HCT116 (cell line): Measurements from ENCODE around the gene GABRR3.

Experiments
- CBX3 ChIP-seq: IDR thresholded peaks from 2 replicates; pipeline ENCODE4 v1.6.1; 2012; ENCODE audit warnings: low read depth
- CEBPB ChIP-seq: IDR thresholded peaks from 2 replicates; pipeline ENCODE4 v1.6.1; 2012; ENCODE audit warnings: low read depth
- ELF1 ChIP-seq: IDR thresholded peaks from 2 replicates; pipeline ENCODE4 v1.6.1; 2012; ENCODE audit warnings: low read depth, borderline replicate concordance
- EZH2 ChIP-seq: fragments of 200-600 bp; sonication (generic); IDR thresholded peaks from 2 replicates; pipeline ENCODE4 v1.6.1; 2017; ENCODE audit warnings: antibody characterized with exemption, mixed run types
- POLR2A ChIP-seq: IDR thresholded peaks from 2 replicates; pipeline ENCODE4 v1.7.0; 2011; ENCODE audit warnings: borderline replicate concordance; ENCODE audit not compliant: insufficient read depth, insufficient read length; ENCODE audit errors: extremely low read depth
- POLR2AphosphoS5 ChIP-seq: IDR thresholded peaks from 2 replicates; pipeline ENCODE4 v1.6.1; 2011; ENCODE audit warnings: mild to moderate bottlenecking, low read depth, low read length, moderate library complexity
- RAD21 ChIP-seq: IDR thresholded peaks from 2 replicates; pipeline ENCODE4 v1.6.1; 2012; ENCODE audit warnings: low read depth, mild to moderate bottlenecking
- SIN3A ChIP-seq: IDR thresholded peaks from 2 replicates; pipeline ENCODE4 v1.6.1; 2012; ENCODE audit warnings: low read depth
- SP1 ChIP-seq: IDR thresholded peaks from 2 replicates; pipeline ENCODE4 v1.6.1; 2012; ENCODE audit warnings: low read depth
- YY1 ChIP-seq: IDR thresholded peaks from 2 replicates; pipeline ENCODE4 v1.6.1; 2011; ENCODE audit warnings: low read length, low read depth, moderate library complexity, mild to moderate bottlenecking; ENCODE audit not compliant: insufficient replicate concordance; ENCODE audit errors: extremely low read depth
- ZNF274 ChIP-seq: fragments of 200-500 bp; sonication (Bioruptor generic); IDR thresholded peaks from 2 replicates; pipeline ENCODE4 v1.6.1; 2014; ENCODE audit warnings: mild to moderate bottlenecking, low read depth, low read length, inconsistent platforms
- TF ChIP-seq, protein P1 (sequence below), 3 experiments: fragments of 200-600 bp in 1 of 3; sonication (generic) in 1 of 3; IDR thresholded peaks in 2 of 3; conservative IDR thresholded peaks in 1 of 3; 2 replicates each; pipeline ENCODE4 v1.5.1; 2012 to 2017; ENCODE audit warnings: low read depth in 2 of 3, low read length in 2 of 3, antibody characterized with exemption in 1 of 3, borderline replicate concordance in 1 of 3, control low read depth in 1 of 3, mild to moderate bottlenecking in 1 of 3, mixed read lengths in 1 of 3, mixed run types in 1 of 3, moderate library complexity in 1 of 3; ENCODE audit not compliant: insufficient read depth in 1 of 3
- TF ChIP-seq, protein P2 (sequence below): IDR thresholded peaks from 2 replicates; pipeline ENCODE4 v1.6.1; 2012; ENCODE audit warnings: low read depth
- TF ChIP-seq, protein P3 (sequence below): IDR thresholded peaks from 2 replicates; pipeline ENCODE4 v1.6.1; 2012

DNA sequence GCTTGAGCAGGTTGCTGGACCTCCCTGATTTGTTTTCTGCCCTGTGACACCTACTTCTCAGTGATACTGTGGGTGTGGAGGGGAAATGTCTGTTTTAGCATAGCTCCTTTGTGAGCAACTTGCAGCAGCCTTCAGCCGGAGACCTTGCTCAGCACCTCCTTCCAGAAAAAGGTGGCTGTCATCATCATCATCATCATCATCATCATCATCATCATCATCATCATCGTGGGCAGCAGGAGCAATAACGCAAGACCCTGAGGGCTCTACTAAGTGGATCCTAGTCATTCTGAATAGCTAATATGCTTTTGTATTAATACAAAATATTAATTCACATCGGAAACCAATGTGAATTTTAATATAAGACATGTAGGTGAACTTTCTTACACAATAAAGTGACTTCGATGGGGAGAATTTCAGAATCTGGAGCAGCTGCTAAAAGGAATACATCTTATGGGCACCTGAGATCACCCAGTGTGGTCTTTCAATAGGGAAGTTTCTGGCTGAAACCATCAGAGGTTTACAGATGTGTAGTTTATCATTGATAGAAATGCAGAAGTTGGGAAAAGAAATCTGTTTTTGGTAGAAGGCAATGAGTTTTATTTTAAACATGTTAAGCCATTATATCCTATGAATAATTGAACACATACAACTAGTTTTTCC lies 8.6 kb downstream of the GABRR3 start:
- no peak for TF ChIP-seq YY1
- TF ChIP-seq, protein P1, sequence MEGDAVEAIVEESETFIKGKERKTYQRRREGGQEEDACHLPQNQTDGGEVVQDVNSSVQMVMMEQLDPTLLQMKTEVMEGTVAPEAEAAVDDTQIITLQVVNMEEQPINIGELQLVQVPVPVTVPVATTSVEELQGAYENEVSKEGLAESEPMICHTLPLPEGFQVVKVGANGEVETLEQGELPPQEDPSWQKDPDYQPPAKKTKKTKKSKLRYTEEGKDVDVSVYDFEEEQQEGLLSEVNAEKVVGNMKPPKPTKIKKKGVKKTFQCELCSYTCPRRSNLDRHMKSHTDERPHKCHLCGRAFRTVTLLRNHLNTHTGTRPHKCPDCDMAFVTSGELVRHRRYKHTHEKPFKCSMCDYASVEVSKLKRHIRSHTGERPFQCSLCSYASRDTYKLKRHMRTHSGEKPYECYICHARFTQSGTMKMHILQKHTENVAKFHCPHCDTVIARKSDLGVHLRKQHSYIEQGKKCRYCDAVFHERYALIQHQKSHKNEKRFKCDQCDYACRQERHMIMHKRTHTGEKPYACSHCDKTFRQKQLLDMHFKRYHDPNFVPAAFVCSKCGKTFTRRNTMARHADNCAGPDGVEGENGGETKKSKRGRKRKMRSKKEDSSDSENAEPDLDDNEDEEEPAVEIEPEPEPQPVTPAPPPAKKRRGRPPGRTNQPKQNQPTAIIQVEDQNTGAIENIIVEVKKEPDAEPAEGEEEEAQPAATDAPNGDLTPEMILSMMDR (IDR thresholded peaks at IDR 0.05 in 2 of 3, conservative IDR thresholded peaks at IDR 0.05 in 1 of 3; ENCODE audit: borderline replicate concordance in 1 of 3, insufficient read depth in 1 of 3, low read depth in 2 of 3, low read length in 2 of 3) = no peak
- TF ChIP-seq, protein P2, sequence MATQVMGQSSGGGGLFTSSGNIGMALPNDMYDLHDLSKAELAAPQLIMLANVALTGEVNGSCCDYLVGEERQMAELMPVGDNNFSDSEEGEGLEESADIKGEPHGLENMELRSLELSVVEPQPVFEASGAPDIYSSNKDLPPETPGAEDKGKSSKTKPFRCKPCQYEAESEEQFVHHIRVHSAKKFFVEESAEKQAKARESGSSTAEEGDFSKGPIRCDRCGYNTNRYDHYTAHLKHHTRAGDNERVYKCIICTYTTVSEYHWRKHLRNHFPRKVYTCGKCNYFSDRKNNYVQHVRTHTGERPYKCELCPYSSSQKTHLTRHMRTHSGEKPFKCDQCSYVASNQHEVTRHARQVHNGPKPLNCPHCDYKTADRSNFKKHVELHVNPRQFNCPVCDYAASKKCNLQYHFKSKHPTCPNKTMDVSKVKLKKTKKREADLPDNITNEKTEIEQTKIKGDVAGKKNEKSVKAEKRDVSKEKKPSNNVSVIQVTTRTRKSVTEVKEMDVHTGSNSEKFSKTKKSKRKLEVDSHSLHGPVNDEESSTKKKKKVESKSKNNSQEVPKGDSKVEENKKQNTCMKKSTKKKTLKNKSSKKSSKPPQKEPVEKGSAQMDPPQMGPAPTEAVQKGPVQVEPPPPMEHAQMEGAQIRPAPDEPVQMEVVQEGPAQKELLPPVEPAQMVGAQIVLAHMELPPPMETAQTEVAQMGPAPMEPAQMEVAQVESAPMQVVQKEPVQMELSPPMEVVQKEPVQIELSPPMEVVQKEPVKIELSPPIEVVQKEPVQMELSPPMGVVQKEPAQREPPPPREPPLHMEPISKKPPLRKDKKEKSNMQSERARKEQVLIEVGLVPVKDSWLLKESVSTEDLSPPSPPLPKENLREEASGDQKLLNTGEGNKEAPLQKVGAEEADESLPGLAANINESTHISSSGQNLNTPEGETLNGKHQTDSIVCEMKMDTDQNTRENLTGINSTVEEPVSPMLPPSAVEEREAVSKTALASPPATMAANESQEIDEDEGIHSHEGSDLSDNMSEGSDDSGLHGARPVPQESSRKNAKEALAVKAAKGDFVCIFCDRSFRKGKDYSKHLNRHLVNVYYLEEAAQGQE = no peak
- no peak for TF ChIP-seq POLR2AphosphoS5
- TF ChIP-seq EZH2 = no peak
- no peak for TF ChIP-seq SP1
- TF ChIP-seq, protein P3, sequence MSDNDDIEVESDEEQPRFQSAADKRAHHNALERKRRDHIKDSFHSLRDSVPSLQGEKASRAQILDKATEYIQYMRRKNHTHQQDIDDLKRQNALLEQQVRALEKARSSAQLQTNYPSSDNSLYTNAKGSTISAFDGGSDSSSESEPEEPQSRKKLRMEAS = no peak
- no peak for TF ChIP-seq CEBPB
- TF ChIP-seq ZNF274 = no peak
- TF ChIP-seq POLR2A = no peak
- no peak for TF ChIP-seq SIN3A
- no peak for TF ChIP-seq CBX3
- no peak for TF ChIP-seq RAD21
- no peak for TF ChIP-seq ELF1
